Panc1 (cell line): ENCODE data around the gene MAP2. TPM values are rescaled to one million over a fixed set of nuclear protein-coding genes. Genes with fewer than 3 reads are reported as not detected.

Source experiments
- ATAC-seq: fragments of 200-7000 bp; cut with Tn5 transposase; 2 replicates; pipeline ENCODE4 v1.9.1; 2020; ENCODE audit warnings: mild to moderate bottlenecking, moderate library complexity
- BruUV-seq: library from RNA; stranded (reverse); fragments of 400-500 nt; replicated peaks from 2 replicates; lab custom pipeline; 2021; lab: Mats Ljungman, UMichigan
- CTCF ChIA-PET: fragments of 300-600 bp; sonication (Branson Sonifier 250); formaldehyde crosslinking; loops from one replicate; lab custom pipeline; 2022; ENCODE audit warnings: antibody characterized with exemption; lab: Charles Lee
- POLR2A ChIA-PET: fragments of 300-600 bp; sonication (Branson Sonifier 250); formaldehyde crosslinking; loops from one replicate; lab custom pipeline; 2022; ENCODE audit warnings: antibody characterized with exemption; lab: Charles Lee
- DNase-seq: peaks from one replicate; pipeline ENCODE4 v3.0.0-alpha.2; 2010; ENCODE audit warnings: low read depth, low spot score
- H3K27ac ChIP-seq: 2 replicates; pipeline ENCODE4 v1.5.1; 2011; ENCODE audit warnings: mild to moderate bottlenecking, low read length, inconsistent platforms
- H3K27me3 ChIP-seq: fragments of 200-500 bp; sonication (Bioruptor generic); 2 replicates; pipeline ENCODE4 v1.6.0; 2014; ENCODE audit warnings: low read length, inconsistent platforms; ENCODE audit not compliant: control insufficient read depth, insufficient read depth
- H3K36me3 ChIP-seq: fragments of 200-500 bp; sonication (Bioruptor generic); 2 replicates; pipeline ENCODE4 v1.5.1; 2014; ENCODE audit warnings: inconsistent platforms, mild to moderate bottlenecking, low read length, moderate library complexity; ENCODE audit not compliant: control insufficient read depth, insufficient read depth
- H3K4me1 ChIP-seq: 2 replicates; pipeline ENCODE4 v1.5.1; 2011; ENCODE audit warnings: inconsistent platforms, mild to moderate bottlenecking, low read length, moderate library complexity; ENCODE audit not compliant: control insufficient read depth, insufficient read depth
- H3K4me3 ChIP-seq, 2 experiments: 2 replicates each; pipeline ENCODE4 v1.5.1; 2011 to 2012; ENCODE audit warnings: low read depth in 2 of 2, low read length in 2 of 2, mild to moderate bottlenecking in 2 of 2, inconsistent platforms in 1 of 2, moderate library complexity in 1 of 2
- H3K9me3 ChIP-seq: fragments of 200-500 bp; sonication (Bioruptor generic); 2 replicates; pipeline ENCODE4 v1.5.1; 2014; ENCODE audit warnings: low read depth, mild to moderate bottlenecking, inconsistent platforms, low read length, moderate library complexity; ENCODE audit not compliant: control insufficient read depth, insufficient read depth
- CTCF ChIP-seq: fragments of 450-650 bp; IDR thresholded peaks from 2 replicates; pipeline ENCODE4 v1.5.1; 2017; ENCODE audit warnings: mild to moderate bottlenecking
- POLR2AphosphoS5 ChIP-seq: IDR thresholded peaks from 2 replicates; pipeline ENCODE4 v1.6.1; 2012; ENCODE audit warnings: mild to moderate bottlenecking, low read depth, low read length, moderate library complexity
- REST ChIP-seq, 2 experiments: IDR thresholded peaks; 2 replicates each; pipeline ENCODE4 v1.6.1; 2011 to 2012; ENCODE audit warnings: low read depth in 2 of 2, control low read depth in 1 of 2, low read length in 1 of 2, mild to moderate bottlenecking in 1 of 2, moderate library complexity in 1 of 2; ENCODE audit not compliant: insufficient read depth in 1 of 2
- SIN3A ChIP-seq: IDR thresholded peaks from 2 replicates; pipeline ENCODE4 v1.6.1; 2012; ENCODE audit warnings: low read depth, mild to moderate bottlenecking, low read length, moderate library complexity, borderline replicate concordance; ENCODE audit not compliant: insufficient read depth
- TCF7L2 ChIP-seq: IDR thresholded peaks from 2 replicates; pipeline ENCODE4 v1.6.1; 2011; ENCODE audit warnings: mild to moderate bottlenecking, low read depth, low read length, inconsistent platforms
- in situ Hi-C: cut with HindIII; loops from 2 replicates; pipeline ENCODE4 v1.10.0; 2016; ENCODE audit warnings: low sequenced_read_pairs, low pct_unique_long_range_greater_than_20kb
- intact Hi-C: fragments of 100-400 bp; cut with micrococcal nuclease; formaldehyde crosslinking; loops from one replicate; pipeline ENCODE4 v1.10.0; 2022; ENCODE audit not compliant: unreplicated experiment
- total RNA-seq: library from RNA; stranded (reverse); gene quantifications from one replicate; pipeline ENCODE4 v1.2.1, GENCODE V29; 2021; ENCODE audit not compliant: unreplicated experiment

Gene MAP2
- total RNA-seq, 1 experiment from 2014 or later: 44.9 TPM

GRCh38 chr2:209517436-209517835, 93.6 kb downstream of the MAP2 start:
- POLR2A ChIA-PET: no interaction called here
- Histone ChIP-seq H3K27ac (no peak overlapping the region), H3K9me3 (no peaks in the 10 kb centered on the region), H3K36me3 (no peaks in the 10 kb centered on the region), H3K4me3 (no peak overlapping the region), H3K4me1 (no peaks in the 10 kb centered on the region), H3K27me3 (no peaks in the 10 kb centered on the region)
- BruUV-seq: no TSS peak
- intact Hi-C loops: no loop called here
- DNase-seq: no peak
- in situ Hi-C loops: no loop called here
- CTCF ChIA-PET: no interaction called here
- TF ChIP-seq SIN3A (no peak), CTCF (no peak), TCF7L2 (no peak), POLR2AphosphoS5 (no peak), REST (IDR thresholded peaks at IDR 0.05; ENCODE audit: insufficient read depth in 1 of 2, low read depth in 2 of 2, low read length in 1 of 2) (no peak)
- ATAC-seq: no peak

DNA sequence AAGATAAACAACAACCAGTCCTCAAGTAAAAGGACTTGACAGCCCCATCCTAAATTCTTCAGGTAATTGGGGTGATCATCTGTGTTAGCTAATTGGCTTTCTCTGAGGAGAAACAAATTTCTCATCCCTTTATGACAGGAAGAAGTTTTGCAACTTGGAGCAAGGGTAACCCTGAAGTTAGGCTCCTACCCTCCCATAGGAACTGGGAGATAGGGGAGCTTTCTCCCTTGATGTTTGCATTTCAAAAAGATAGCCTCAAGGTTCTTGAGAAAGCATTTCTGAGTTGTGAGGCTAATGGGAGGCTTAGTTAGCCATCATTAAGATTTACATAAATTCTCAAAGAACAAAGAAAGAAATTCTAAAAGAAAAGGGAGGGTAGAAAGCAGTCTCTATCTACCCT, 95.4 kb downstream of the MAP2 start:
- BruUV-seq: no TSS peak
- Histone ChIP-seq H3K36me3 (no peaks in the 10 kb centered on the region), H3K4me1 (no peaks in the 10 kb centered on the region), H3K9me3 (no peaks in the 10 kb centered on the region), H3K4me3 (no peak overlapping the region), H3K27ac (no peak overlapping the region), H3K27me3 (no peaks in the 10 kb centered on the region)
- ChIA-PET POLR2A (no interaction called here), CTCF (no interaction called here)
- no peak for TF ChIP-seq REST (IDR thresholded peaks at IDR 0.05; ENCODE audit: insufficient read depth in 1 of 2, low read depth in 2 of 2, low read length in 1 of 2)
- TF ChIP-seq TCF7L2: no peak
- no peak for TF ChIP-seq CTCF
- no peak for TF ChIP-seq SIN3A
- TF ChIP-seq POLR2AphosphoS5: no peak
- in situ Hi-C loops: no loop called here
- ATAC-seq (no peak), DNase-seq (no peak)
- intact Hi-C loops: no loop called here
